ENCODE measurements around the gene ARL4D. TPM values are rescaled to one million over a fixed set of nuclear protein-coding genes. Genes with fewer than 3 reads are reported as not detected.

Gene ARL4D
- total and polyA plus RNA-seq, 8 donors = 1.2 to 3.9 (median 1.8) TPM

- H3K4me3 ChIP-seq = no peak overlapping the region
- no peak overlapping the region for H3K27ac ChIP-seq
- H3K36me3 ChIP-seq = no peaks in the 10 kb centered on the region
- no peak for ATAC-seq
- TF ChIP-seq CTCF (IDR thresholded peaks at IDR 0.05) = no peak
- FAIRE-seq = no peak
- WGBS, 2 donors = 72 to 83% methylated on average over 4 of the region's 4 CpGs
- no peaks in the 10 kb centered on the region for H3K4me1 ChIP-seq
- DNase-seq = no peak
- intact Hi-C loops (cut with DNase I) = no loop called here
- no peaks in the 10 kb centered on the region for H3K27me3 ChIP-seq
- H3K9me3 ChIP-seq = no peaks in the 10 kb centered on the region
Measured at GRCh38 chr17:43434902-43435319, 36.1 kb downstream of the ARL4D start.

GRCh38 chr17:43437756-43438155 is 39.0 kb downstream of the ARL4D start:
- intact Hi-C loops (cut with DNase I) = no loop called here
- WGBS, 2 donors = 94 to 97% methylated on average over 1 of the region's 1 CpG
- ATAC-seq (no peak), DNase-seq (no peak), FAIRE-seq (no peak)
- H3K27ac ChIP-seq = no peak overlapping the region
- no peaks in the 10 kb centered on the region for H3K4me1 ChIP-seq
- no peaks in the 10 kb centered on the region for H3K27me3 ChIP-seq
- no peak for TF ChIP-seq CTCF (IDR thresholded peaks at IDR 0.05)
- H3K9me3 ChIP-seq = no peaks in the 10 kb centered on the region
- H3K4me3 ChIP-seq = no peak overlapping the region
- no peaks in the 10 kb centered on the region for H3K36me3 ChIP-seq

DNA sequence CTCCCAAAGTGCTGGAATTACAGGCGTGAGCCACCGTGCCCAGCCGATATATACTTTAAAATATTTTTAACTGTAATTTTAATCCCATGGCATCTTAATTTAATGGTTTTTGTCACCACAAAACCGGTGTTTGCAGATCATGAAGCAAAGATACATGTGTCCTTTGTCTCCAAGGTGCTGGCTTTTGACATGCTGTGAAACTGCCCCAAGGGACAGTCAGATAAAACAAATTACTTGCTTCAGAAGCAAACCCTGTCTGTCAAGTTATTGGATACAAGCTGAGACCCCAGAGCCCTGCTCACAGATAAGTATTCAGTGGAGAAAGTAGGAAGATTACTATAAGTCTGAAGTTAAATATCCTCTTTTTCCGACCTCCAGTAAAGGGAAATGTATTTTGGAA is 39.8 kb downstream of the ARL4D start:
- Histone ChIP-seq H3K4me3 (no peak overlapping the region), H3K27me3 (no peaks in the 10 kb centered on the region), H3K36me3 (no peaks in the 10 kb centered on the region), H3K9me3 (peaks cover 0 to 2% (median 0%) of the 10 kb centered on the region in 4 donors), H3K27ac (no peak overlapping the region), H3K4me1 (no peaks in the 10 kb centered on the region)
- no peak for ATAC-seq
- TF ChIP-seq CTCF (IDR thresholded peaks at IDR 0.05) = no peak
- intact Hi-C loops (cut with DNase I) = no loop called here
- DNase-seq = no peak
- no peak for FAIRE-seq
- whole genome bisulfite sequencing, 2 donors = 60 to 69% methylated on average over 5 of the region's 5 CpGs

DNA sequence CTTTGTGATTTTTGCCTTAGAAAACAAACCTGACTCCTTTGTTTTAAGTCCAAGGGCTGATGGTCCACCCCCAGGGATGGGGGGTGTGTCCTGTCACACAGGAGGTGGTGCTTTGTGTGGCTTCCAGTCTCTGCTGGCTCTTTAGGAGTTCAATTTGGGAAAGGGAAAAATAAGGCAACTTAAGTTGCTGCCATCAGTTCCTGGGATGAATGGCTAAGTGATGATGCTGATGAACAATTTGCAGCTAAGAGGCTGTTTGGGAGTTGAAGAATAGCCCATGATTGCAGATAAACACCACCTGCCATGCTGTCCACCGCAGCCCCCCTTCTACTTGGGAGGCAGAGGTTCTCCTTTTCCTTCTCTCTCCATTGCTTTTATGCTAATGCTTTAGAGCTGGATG is 40.2 kb downstream of the ARL4D start:
- Histone ChIP-seq H3K4me3 (no peak overlapping the region), H3K9me3 (peaks cover 0 to 2% (median 0%) of the 10 kb centered on the region in 4 donors), H3K27me3 (no peaks in the 10 kb centered on the region), H3K36me3 (no peaks in the 10 kb centered on the region), H3K27ac (no peak overlapping the region), H3K4me1 (peaks cover 0 to 1% (median 0%) of the 10 kb centered on the region in 3 donors)
- TF ChIP-seq CTCF (IDR thresholded peaks at IDR 0.05) = no peak
- no peak for FAIRE-seq
- intact Hi-C loops (cut with DNase I) = no loop called here
- ATAC-seq = peak in 1 of 4 donors; percentile 42
- DNase-seq = no peak
- WGBS, 2 donors = 65 to 82% methylated on average over 1 of the region's 1 CpG

DNA sequence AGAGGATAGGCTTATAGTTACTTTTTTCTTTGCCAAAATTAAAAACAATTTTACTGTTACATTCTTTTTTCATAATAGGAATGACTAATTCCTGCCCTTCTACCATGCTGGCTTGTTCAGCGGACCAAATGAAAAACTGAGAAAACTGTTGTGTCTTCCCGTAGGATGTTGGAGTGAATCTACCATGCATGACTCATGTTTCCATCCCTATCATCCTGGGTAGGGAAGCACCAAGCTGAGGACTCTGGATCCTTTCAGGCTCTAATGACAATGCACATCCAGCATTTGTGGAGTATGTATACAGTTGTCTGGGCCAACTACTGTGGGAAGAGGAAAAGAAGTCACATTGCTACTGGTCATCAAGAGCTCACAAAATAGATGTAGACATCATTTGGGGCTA is 43.9 kb downstream of the ARL4D start:
- Histone ChIP-seq H3K4me1 (peaks cover 0 to 12% (median 0%) of the 10 kb centered on the region in 3 donors), H3K27me3 (no peaks in the 10 kb centered on the region), H3K4me3 (no peak overlapping the region), H3K36me3 (no peaks in the 10 kb centered on the region), H3K9me3 (peaks cover 0 to 2% (median 0%) of the 10 kb centered on the region in 4 donors), H3K27ac (no peak overlapping the region)
- ATAC-seq (peak in 2 of 4 donors; percentile 27 to 46), FAIRE-seq (no peak), DNase-seq (no peak)
- WGBS, 2 donors = 61 to 87% methylated on average over 2 of the region's 2 CpGs
- intact Hi-C loops (cut with DNase I) = no loop called here
- TF ChIP-seq CTCF (IDR thresholded peaks at IDR 0.05) = no peak

Measured in pancreas (tissue), 10 donors.